Left renal pelvis (tissue), 4 donors: ENCODE results near the gene RNPEPL1. TPM values are rescaled to one million over a fixed set of nuclear protein-coding genes. Genes with fewer than 3 reads are reported as not detected.

Source experiments
- DNase-seq, 4 donors: peaks; one replicate each; pipeline ENCODE4 v3.0.0-alpha.2; 2013; ENCODE audit warnings: low read depth in 4 of 4, low spot score in 3 of 4
- polyA plus RNA-seq, 4 donors: library from polyadenylated mRNA; unstranded; fragments of 120-200 nt; gene quantifications; one replicate each; pipeline ENCODE4 v1.2.1, GENCODE V29; 2013; ENCODE audit not compliant: insufficient read length in 4 of 4

The RNPEPL1 gene
- polyA plus RNA-seq, 4 donors, result 16.7 to 33.8 (median 25.1) TPM

GRCh38 chr2:240622060-240622411 lies 53.8 kb downstream of the RNPEPL1 start:
- no peak for DNase-seq

GRCh38 chr2:240622531-240623235 lies 54.4 kb downstream of the RNPEPL1 start:
- DNase-seq, result no peak

- no peak for DNase-seq
Observed at GRCh38 chr2:240623531-240624010, 55.3 kb downstream of the RNPEPL1 start.

GRCh38 chr2:240624011-240624949 lies 56.0 kb downstream of the RNPEPL1 start:
- DNase-seq, result no peak

- no peak for DNase-seq
Observed at GRCh38 chr2:240624950-240625621, 56.8 kb downstream of the RNPEPL1 start, which contains the start of gene GPR35. GPR35 (plus strand) TSS chr2:240625480; CDS start chr2:240629953, 4,473 bp downstream.

- DNase-seq, result no peak
Observed at GRCh38 chr2:240626531-240627300, 58.4 kb downstream of the RNPEPL1 start.

- DNase-seq, result no peak
Observed at GRCh38 chr2:240627736-240628506, 59.6 kb downstream of the RNPEPL1 start.

GRCh38 chr2:240628507-240628807 lies 60.2 kb downstream of the RNPEPL1 start:
- DNase-seq, result no peak

- DNase-seq, result no peak
Observed at GRCh38 chr2:240628808-240629618, 60.7 kb downstream of the RNPEPL1 start.

GRCh38 chr2:240629619-240629967 lies 61.3 kb downstream of the RNPEPL1 start:
- no peak for DNase-seq

- no peak for DNase-seq
Observed at GRCh38 chr2:240629968-240630770, 61.9 kb downstream of the RNPEPL1 start.

Other genes starting within 250 kb of the RNPEPL1 start
- 10 to 100 TPM; 31.7 to 77.1 (median 38.3) TPM for gene GPC1, start 132.8 kb upstream of the RNPEPL1 start, polyA plus RNA-seq
- 10 to 100 TPM; 10.0 to 17.8 (median 11.1) TPM for gene ANKMY1, start 10.5 kb upstream of the RNPEPL1 start, polyA plus RNA-seq
- gene DUSP28, start 8.1 kb upstream of the RNPEPL1 start, polyA plus RNA-seq, result 1 to 10 TPM; 5.2 to 8.6 (median 6.9) TPM
- 10 to 100 TPM; 20.5 to 41.1 (median 20.8) TPM for gene CAPN10, start 18.2 kb downstream of the RNPEPL1 start, polyA plus RNA-seq
- gene GPR35, start 57.0 kb downstream of the RNPEPL1 start, polyA plus RNA-seq, result 1 to 10 TPM; 1.1 to 3.0 (median 1.4) TPM
- 1 to 10 TPM in 1 of 4 donors, under 1 TPM in 3; 0.17 to 2.5 (median 0.26) TPM for gene AQP12B, start 114.4 kb downstream of the RNPEPL1 start, polyA plus RNA-seq
- gene AQP12A, start 123.4 kb downstream of the RNPEPL1 start, polyA plus RNA-seq, result 1 to 10 TPM in 1 of 4 donors, under 1 TPM in 1, not detected in 2; 0.60 to 1.6 TPM